Measurements from ENCODE around the gene SPART.
A peak's percentile ranks its signal among the peaks of the same experiment; 100 is the strongest.

SPART gene

DNA sequence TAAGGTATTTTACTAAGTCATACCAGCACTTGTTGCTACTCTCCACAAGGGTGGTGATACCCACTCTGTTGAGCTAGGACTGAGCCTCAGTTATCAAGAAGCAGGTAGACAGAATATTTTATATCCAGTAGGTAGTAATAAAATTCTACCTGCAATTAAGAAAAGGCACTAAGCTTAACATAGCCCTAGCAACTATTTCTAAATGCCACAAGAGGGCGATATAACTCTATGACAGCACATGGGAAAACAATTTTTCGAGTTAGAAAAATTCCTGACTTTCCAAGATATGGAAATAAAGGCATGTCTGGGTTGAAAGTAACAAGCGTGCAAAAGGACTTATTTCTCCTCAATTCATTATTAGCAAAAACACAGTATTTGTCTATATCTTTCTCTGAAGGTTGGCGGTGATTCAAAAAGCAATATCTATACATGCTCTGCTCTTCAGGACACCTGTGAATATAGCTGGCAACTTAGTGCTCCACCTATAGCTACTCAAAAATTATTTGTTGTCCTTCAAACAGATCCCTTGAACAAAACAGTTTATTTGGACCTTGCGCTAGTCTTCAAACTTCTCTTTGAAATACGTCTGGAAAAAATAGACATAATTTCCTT lies 63.3 kb downstream of the SPART start:
- TF ChIP-seq RAD21 (IDR thresholded peaks at IDR 0.05; ENCODE audit: low read depth) = peak; percentile 82
- TF ChIP-seq REST (IDR thresholded peaks at IDR 0.05; ENCODE audit: low read depth) = no peak
- no peak for TF ChIP-seq CREB1 (IDR thresholded peaks at IDR 0.05; ENCODE audit: low read depth)

DNA sequence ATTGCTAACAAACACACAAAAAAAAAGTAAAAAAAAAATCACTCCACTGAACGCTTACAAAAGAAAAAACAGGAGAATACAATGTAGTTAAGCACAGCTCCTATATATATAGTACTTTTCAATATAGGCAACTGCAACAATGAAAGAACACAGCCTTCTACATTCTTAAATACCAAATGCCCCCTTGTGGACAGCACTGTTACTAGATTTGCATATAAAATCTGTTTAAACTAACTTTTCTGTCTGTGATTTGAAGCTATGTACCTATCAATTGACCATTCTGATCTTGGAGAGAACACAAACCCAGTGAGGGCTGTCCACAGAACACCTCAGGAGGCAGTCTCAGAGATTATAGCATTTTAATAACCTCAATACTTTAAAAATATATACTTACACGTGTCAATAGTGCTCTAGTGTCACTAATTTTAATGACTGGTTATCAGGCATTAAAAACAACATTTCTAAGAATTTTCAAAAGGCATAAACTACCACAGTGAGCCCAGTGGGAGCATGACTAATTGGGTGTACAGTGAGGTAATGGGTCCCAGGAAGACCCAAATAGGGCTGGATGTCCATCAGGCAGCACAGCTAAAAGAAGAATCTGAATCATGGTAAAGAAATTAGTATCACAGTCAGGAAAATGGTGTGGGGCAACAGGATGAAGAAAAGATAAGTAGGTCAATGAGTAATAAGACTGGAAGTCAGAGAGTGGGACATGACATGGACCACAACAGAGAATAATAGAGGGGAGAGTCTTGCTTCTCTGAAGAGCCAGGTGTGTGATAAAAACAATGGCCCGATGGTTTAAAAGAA lies 70.8 kb downstream of the SPART start:
- TF ChIP-seq TCF12 (IDR thresholded peaks at IDR 0.05; ENCODE audit: low read depth) (no peak), RAD21 (IDR thresholded peaks at IDR 0.05; ENCODE audit: low read depth) (peak; percentile 55)

GRCh38 chr13:36273431-36273830 lies 72.8 kb downstream of the SPART start:
- TF ChIP-seq CREB1 (IDR thresholded peaks at IDR 0.05; ENCODE audit: low read depth) (no peak), TAF1 (IDR thresholded peaks at IDR 0.05; ENCODE audit: low read depth) (no peak), FOXM1 (IDR thresholded peaks at IDR 0.05; ENCODE audit: borderline replicate concordance, low read depth) (no peak), ZBTB7A (IDR thresholded peaks at IDR 0.05; ENCODE audit: low read depth) (no peak), REST (IDR thresholded peaks at IDR 0.05; ENCODE audit: low read depth) (no peak), RAD21 (IDR thresholded peaks at IDR 0.05; ENCODE audit: low read depth) (no peak), TCF12 (IDR thresholded peaks at IDR 0.05; ENCODE audit: low read depth) (no peak)

DNA sequence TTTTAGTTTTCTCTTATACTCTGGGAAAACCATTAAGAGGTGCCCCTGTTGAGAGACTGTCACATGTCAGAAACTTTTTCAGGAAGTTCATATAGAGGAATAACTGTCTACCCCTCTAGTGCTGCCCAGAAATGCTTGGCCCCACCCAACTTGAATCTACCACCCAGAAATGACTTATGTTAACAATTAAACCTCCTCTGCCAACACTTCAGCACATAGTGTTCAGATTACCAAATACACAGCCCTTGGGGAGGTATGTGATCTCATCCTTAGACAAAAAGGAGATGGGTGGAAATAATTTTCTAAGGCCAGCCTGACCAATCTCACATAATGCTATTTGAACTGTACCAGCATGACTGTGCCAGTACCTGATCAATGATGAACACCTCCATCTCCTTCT lies 84.2 kb downstream of the SPART start:
- TF ChIP-seq CEBPB (IDR thresholded peaks at IDR 0.05) = no peak
- no peak for TF ChIP-seq MAX (IDR thresholded peaks at IDR 0.05)
- TF ChIP-seq CREB1 (IDR thresholded peaks at IDR 0.05; ENCODE audit: low read depth) = no peak
- TF ChIP-seq REST (IDR thresholded peaks at IDR 0.05; ENCODE audit: low read depth) = no peak
- TF ChIP-seq YY1 (IDR thresholded peaks at IDR 0.05; ENCODE audit: low read depth) = no peak
- TF ChIP-seq EP300 (IDR thresholded peaks at IDR 0.05; ENCODE audit: borderline replicate concordance) = no peak
- no peak for TF ChIP-seq TEAD4 (IDR thresholded peaks at IDR 0.05)
- no peak for TF ChIP-seq NFIC (IDR thresholded peaks at IDR 0.05)
- TF ChIP-seq, protein P1, sequence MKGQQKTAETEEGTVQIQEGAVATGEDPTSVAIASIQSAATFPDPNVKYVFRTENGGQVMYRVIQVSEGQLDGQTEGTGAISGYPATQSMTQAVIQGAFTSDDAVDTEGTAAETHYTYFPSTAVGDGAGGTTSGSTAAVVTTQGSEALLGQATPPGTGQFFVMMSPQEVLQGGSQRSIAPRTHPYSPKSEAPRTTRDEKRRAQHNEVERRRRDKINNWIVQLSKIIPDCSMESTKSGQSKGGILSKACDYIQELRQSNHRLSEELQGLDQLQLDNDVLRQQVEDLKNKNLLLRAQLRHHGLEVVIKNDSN (IDR thresholded peaks at IDR 0.05) = no peak
- TF ChIP-seq TAF1 (IDR thresholded peaks at IDR 0.05; ENCODE audit: low read depth) = no peak
- TF ChIP-seq ZBTB7A (IDR thresholded peaks at IDR 0.05; ENCODE audit: low read depth) = no peak
- no peak for TF ChIP-seq EGR1 (IDR thresholded peaks at IDR 0.05)
- no peak for TF ChIP-seq TCF12 (IDR thresholded peaks at IDR 0.05; ENCODE audit: low read depth)
- TF ChIP-seq RAD21 (IDR thresholded peaks at IDR 0.05; ENCODE audit: low read depth) = no peak
- no peak for TF ChIP-seq FOXM1 (IDR thresholded peaks at IDR 0.05; ENCODE audit: borderline replicate concordance, low read depth)

DNA sequence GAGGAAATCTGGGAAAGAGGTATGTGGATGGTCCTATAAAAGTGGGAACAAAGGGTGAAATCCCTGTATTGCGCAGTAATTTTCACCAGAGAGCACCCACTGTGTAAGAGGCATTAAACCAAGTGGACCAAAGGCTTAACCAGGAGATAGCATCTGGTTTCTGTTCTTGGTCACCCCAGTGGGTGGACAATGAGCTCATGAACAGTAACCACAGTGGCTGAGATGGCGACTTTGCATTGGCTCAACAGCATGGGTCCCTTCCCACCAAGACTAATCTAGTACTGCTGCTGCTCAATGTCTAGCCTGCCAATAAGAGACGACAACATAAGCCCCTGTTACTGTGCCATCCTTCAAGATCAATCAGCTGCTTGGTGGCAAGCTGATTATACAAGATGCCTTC lies 85.2 kb downstream of the SPART start:
- no peak for TF ChIP-seq MAX (IDR thresholded peaks at IDR 0.05)
- TF ChIP-seq FOXM1 (IDR thresholded peaks at IDR 0.05; ENCODE audit: borderline replicate concordance, low read depth) = no peak
- no peak for TF ChIP-seq EGR1 (IDR thresholded peaks at IDR 0.05)
- no peak for TF ChIP-seq RAD21 (IDR thresholded peaks at IDR 0.05; ENCODE audit: low read depth)
- no peak for TF ChIP-seq NFIC (IDR thresholded peaks at IDR 0.05)
- TF ChIP-seq CREB1 (IDR thresholded peaks at IDR 0.05; ENCODE audit: low read depth) = no peak
- TF ChIP-seq, protein P1 (IDR thresholded peaks at IDR 0.05) = no peak
- no peak for TF ChIP-seq TEAD4 (IDR thresholded peaks at IDR 0.05)
- no peak for TF ChIP-seq REST (IDR thresholded peaks at IDR 0.05; ENCODE audit: low read depth)
- no peak for TF ChIP-seq TCF12 (IDR thresholded peaks at IDR 0.05; ENCODE audit: low read depth)

Data from Ishikawa (cell line).